ENCODE data around the gene PRADC1. TPM values are rescaled to one million over a fixed set of nuclear protein-coding genes. Genes with fewer than 3 reads are reported as not detected.
"Not testable (repeated sequence)": the region's sequence is repeated elsewhere in the genome, so short reads cannot be mapped to it uniquely, and the experiment has no call there.

PRADC1 gene
- total RNA-seq, 4 donors from 2014 or later, result 14.3 to 65.2 (median 33.2) TPM

- H3K27me3 ChIP-seq, result no peaks in the 10 kb centered on the region
- no peak overlapping the region for H3K4me3 ChIP-seq (replicated peaks in 1 of 3)
- no peak for TF ChIP-seq POLR2A (IDR thresholded peaks at IDR 0.05)
- TF ChIP-seq, protein P1, sequence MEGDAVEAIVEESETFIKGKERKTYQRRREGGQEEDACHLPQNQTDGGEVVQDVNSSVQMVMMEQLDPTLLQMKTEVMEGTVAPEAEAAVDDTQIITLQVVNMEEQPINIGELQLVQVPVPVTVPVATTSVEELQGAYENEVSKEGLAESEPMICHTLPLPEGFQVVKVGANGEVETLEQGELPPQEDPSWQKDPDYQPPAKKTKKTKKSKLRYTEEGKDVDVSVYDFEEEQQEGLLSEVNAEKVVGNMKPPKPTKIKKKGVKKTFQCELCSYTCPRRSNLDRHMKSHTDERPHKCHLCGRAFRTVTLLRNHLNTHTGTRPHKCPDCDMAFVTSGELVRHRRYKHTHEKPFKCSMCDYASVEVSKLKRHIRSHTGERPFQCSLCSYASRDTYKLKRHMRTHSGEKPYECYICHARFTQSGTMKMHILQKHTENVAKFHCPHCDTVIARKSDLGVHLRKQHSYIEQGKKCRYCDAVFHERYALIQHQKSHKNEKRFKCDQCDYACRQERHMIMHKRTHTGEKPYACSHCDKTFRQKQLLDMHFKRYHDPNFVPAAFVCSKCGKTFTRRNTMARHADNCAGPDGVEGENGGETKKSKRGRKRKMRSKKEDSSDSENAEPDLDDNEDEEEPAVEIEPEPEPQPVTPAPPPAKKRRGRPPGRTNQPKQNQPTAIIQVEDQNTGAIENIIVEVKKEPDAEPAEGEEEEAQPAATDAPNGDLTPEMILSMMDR (IDR thresholded peaks at IDR 0.05), result no peak
- H3K36me3 ChIP-seq, result no peaks in the 10 kb centered on the region
- WGBS, 2 donors, result 87 to 98% methylated on average over 10 to 13 of the region's 28 CpGs
- no peaks in the 10 kb centered on the region for H3K9me3 ChIP-seq
- DNase-seq, result no peak
- intact Hi-C loops (cut with DNase I), result no loop called here
- H3K27ac ChIP-seq, result no peak overlapping the region
- H3K4me1 ChIP-seq, result peaks cover 6 to 10% of the 10 kb centered on the region in 2 donors
Measured at GRCh38 chr2:73265298-73266060, 32.4 kb upstream of the PRADC1 start.

DNA sequence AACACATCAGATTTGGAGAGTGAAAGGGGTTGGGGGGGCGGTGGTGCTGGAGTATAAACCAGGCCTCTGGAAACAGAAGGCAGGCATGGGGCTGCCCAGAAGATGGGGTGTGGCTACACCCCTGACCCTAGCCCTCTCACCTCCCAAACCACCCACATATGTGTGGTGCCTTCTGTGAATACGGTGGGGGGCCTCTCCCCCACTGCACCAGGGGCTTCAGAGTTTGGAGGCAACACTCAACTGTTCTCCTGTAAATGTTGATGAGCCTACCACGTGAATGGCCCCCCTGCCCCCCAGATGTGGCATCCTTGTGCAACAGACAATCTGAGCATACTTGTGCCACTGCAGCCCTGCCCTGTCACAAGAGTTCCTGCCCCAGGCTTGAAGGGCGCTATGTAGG lies 31.7 kb upstream of the PRADC1 start:
- intact Hi-C loops (cut with DNase I), result no loop called here
- no peak overlapping the region for H3K27ac ChIP-seq
- DNase-seq, result no peak
- H3K27me3 ChIP-seq, result no peaks in the 10 kb centered on the region
- peaks cover 6 to 10% of the 10 kb centered on the region in 2 donors for H3K4me1 ChIP-seq
- 88 to 93% methylated on average over 3 to 4 of the region's 4 CpGs for WGBS, 2 donors
- H3K4me3 ChIP-seq (replicated peaks in 1 of 3), result no peak overlapping the region
- TF ChIP-seq, protein P1 (IDR thresholded peaks at IDR 0.05), result no peak
- TF ChIP-seq POLR2A (IDR thresholded peaks at IDR 0.05), result no peak
- H3K36me3 ChIP-seq, result no peaks in the 10 kb centered on the region
- no peaks in the 10 kb centered on the region for H3K9me3 ChIP-seq

- Histone ChIP-seq H3K9me3 (no peaks in the 10 kb centered on the region), H3K27me3 (no peaks in the 10 kb centered on the region), H3K36me3 (no peaks in the 10 kb centered on the region), H3K4me1 (peaks cover 6 to 10% of the 10 kb centered on the region in 2 donors), H3K4me3 (replicated peaks in 1 of 3) (no peak overlapping the region), H3K27ac (no peak overlapping the region)
- DNase-seq, result no peak
- intact Hi-C loops (cut with DNase I), result no loop called here
- TF ChIP-seq POLR2A (IDR thresholded peaks at IDR 0.05), result no peak
- TF ChIP-seq, protein P1 (IDR thresholded peaks at IDR 0.05), result no peak
- WGBS, 2 donors, result 93 to 94% methylated on average over 15 of the region's 15 CpGs
Measured at GRCh38 chr2:73264332-73264606, 31.2 kb upstream of the PRADC1 start.

GRCh38 chr2:73263540-73264331 lies 30.7 kb upstream of the PRADC1 start:
- H3K27me3 ChIP-seq, result no peaks in the 10 kb centered on the region
- DNase-seq, result no peak
- peaks cover 1 to 5% of the 10 kb centered on the region in 2 donors for H3K4me1 ChIP-seq
- no peak overlapping the region for H3K4me3 ChIP-seq (replicated peaks in 1 of 3)
- H3K27ac ChIP-seq, result no peak overlapping the region
- WGBS, 2 donors, result 94% methylated on average over 16 of the region's 16 CpGs
- no peaks in the 10 kb centered on the region for H3K9me3 ChIP-seq
- intact Hi-C loops (cut with DNase I), result no loop called here
- TF ChIP-seq, protein P1 (IDR thresholded peaks at IDR 0.05), result no peak
- no peak for TF ChIP-seq POLR2A (IDR thresholded peaks at IDR 0.05)
- no peaks in the 10 kb centered on the region for H3K36me3 ChIP-seq

- H3K27me3 ChIP-seq; H3K9me3 ChIP-seq; intact Hi-C loops (cut with DNase I); DNase-seq; H3K36me3 ChIP-seq; H3K4me1 ChIP-seq; H3K27ac ChIP-seq; H3K4me3 ChIP-seq (replicated peaks in 1 of 3): not testable (repeated sequence)
- 93 to 94% methylated on average over 18 of the region's 18 CpGs for WGBS, 2 donors
Measured at GRCh38 chr2:73262691-73263429, 29.8 kb upstream of the PRADC1 start.

Measured in thyroid gland (tissue), 4 donors.